HG02571 (cell line): ENCODE measurements around the gene SPPL2C.

Experiments
- ATAC-seq: cut with Tn5 transposase; IDR thresholded peaks from one replicate; pipeline ENCODE4 v1.9.1; 2021; ENCODE audit warnings: mild to moderate bottlenecking, moderate library complexity; ENCODE audit not compliant: unreplicated experiment

Gene SPPL2C, protein sequence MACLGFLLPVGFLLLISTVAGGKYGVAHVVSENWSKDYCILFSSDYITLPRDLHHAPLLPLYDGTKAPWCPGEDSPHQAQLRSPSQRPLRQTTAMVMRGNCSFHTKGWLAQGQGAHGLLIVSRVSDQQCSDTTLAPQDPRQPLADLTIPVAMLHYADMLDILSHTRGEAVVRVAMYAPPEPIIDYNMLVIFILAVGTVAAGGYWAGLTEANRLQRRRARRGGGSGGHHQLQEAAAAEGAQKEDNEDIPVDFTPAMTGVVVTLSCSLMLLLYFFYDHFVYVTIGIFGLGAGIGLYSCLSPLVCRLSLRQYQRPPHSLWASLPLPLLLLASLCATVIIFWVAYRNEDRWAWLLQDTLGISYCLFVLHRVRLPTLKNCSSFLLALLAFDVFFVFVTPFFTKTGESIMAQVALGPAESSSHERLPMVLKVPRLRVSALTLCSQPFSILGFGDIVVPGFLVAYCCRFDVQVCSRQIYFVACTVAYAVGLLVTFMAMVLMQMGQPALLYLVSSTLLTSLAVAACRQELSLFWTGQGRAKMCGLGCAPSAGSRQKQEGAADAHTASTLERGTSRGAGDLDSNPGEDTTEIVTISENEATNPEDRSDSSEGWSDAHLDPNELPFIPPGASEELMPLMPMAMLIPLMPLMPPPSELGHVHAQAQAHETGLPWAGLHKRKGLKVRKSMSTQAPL

DNA sequence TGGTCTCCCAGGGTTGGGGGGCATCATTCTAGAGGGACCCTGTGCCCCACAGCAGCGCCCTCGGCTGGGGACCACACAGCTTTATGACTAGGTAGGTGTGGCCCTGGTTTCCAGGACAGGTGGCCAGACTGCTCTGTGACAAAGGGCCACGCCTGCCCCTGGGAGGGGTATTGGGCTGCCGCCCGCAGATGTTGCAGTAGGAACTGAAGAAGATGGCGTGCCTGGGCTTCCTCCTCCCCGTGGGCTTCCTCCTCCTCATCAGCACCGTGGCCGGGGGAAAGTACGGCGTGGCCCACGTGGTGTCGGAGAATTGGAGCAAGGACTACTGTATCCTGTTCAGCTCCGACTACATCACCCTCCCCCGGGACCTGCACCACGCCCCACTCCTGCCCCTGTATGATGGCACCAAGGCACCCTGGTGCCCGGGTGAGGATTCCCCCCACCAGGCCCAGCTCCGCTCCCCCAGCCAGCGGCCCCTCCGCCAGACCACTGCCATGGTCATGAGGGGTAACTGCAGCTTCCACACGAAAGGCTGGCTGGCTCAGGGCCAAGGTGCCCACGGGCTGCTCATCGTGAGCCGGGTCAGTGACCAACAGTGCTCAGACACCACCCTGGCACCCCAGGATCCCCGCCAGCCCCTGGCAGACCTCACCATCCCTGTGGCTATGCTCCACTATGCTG, at the start of gene SPPL2C:
SPPL2C (plus strand) TSS at position 187 of the 681 bp plus-strand sequence; CDS start at position 213, 26 bp downstream.
- ATAC-seq = no peak

DNA sequence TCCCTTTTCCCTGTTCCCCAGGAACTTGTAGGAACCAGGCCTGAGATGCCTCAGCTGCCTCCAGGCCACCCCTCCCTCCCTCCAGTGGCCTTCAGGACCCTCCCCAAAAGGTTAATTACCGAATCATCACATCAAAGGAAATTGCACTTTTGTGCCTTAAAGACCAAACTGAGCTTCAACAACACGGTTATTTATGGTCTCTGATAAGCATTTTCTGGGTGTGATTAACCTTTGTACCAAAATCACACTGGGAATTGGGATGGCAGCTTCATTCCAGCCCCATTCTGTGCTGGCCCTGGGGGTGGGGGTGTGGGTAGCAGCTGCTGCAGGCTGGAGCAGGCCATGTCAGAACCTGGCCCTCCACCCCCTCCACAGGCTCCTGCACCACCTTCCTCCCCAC, 43.9 kb upstream of the SPPL2C start:
- ATAC-seq = no peak

DNA sequence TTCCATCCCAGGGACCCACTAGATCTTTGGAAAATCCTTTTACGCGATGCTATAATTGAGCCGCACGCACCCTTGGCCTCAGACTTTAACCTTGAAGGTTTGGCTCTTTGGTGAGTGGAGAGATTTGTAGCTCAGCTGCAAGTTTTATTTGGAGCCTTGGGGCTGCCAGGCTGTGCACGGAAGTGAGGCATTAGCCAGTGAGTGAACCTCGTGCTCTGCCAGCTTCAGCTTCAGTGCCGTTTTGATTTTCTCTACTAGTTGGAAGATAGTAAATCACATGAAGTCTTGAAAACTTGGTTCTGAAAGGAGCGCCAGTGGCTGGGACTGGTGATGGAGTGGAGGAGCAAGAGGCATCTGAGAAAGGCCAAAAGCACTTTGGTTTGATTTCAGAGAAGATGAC, 43.3 kb upstream of the SPPL2C start:
- ATAC-seq = no peak

DNA sequence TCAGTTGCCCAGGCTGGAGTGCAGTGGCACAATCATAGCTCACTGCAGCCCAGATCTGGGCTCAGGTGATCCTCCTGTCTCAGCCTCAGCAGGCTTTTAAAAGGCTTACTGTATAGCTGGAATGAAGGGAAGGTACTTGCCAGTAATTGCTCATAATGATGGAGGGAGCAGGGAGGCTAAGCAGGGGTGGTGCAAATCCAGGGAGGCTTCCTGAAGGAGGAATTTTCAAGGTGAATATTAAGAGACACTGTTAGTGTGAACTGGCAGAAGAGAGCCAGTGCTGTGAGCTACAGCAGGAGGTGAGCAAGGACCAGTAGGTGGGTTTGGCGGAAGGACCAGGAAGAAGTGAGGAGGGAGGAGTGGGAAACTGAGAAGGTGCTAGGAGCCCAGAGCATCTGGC, 35.8 kb upstream of the SPPL2C start:
- ATAC-seq = no peak

DNA sequence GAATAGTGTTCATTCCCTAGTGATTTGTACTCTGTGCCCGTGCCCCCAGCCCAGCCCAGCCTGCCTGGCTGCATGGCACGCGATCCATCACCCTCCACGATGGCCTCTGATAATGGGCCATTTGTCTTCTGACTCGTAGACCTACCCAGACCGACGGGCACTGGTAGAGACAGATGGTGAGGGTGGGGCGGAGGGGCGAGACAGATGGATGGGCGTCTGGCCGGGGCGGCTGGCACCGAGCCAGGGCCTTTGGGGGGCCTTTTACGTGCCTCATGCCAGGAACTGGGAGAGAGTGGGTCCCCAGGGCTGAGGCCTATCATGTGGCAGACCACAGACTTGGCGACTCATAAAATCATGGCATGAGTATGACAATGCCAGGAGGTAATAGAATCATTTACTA, 35.2 kb upstream of the SPPL2C start:
- ATAC-seq = no peak

DNA sequence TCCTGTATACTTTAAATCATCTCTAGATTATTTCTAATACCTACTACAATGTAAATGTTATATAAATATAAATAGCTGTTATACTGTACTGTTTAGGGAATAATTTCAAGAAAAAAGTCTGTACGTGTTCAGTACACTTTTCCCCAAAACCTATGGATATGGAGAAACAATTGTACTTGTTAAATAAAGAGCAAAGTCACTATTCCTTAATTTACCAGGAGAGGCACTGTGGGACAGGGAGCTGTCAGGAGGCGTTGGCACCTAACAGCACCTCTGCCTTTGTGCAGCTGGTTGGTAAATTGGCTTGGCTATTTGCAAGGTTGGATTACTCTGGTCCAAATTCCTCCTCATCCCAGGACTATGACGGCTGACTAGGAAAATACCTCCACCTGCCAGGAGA, 32.6 kb upstream of the SPPL2C start:
- ATAC-seq = no peak

DNA sequence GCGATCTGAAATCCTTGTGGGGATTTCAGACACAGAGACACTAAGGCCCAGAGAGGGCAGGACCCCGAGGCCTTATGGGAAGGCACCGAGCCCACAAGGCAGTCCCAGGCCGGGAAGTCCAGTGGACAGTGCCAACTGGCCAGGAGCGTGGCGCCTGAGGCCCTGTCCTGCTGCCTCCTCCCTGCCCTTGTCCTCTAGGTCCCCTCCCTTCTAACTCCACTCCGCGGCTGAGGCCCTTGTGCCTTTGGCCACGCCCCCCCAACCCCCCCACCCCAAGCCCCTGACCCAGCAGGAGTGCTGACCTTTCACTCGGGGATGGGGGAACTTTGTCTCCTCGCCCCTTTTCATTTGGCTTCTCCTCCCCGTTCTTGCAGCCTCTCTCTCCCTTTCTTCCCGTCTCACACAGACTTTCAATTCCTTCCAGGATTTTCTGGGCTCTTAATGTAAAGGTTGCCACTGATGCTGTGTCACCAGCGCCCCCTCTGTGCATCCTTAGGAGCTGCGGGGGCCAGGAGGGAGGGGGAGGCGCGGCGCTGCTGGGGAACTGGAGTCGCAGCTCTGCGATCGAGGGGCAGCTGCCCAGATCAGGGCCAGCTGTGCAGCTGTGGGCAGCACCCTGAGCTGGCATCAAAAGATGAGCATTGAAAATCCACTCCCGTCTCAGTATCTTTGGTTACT, 31.5 kb upstream of the SPPL2C start:
- ATAC-seq = no peak

DNA sequence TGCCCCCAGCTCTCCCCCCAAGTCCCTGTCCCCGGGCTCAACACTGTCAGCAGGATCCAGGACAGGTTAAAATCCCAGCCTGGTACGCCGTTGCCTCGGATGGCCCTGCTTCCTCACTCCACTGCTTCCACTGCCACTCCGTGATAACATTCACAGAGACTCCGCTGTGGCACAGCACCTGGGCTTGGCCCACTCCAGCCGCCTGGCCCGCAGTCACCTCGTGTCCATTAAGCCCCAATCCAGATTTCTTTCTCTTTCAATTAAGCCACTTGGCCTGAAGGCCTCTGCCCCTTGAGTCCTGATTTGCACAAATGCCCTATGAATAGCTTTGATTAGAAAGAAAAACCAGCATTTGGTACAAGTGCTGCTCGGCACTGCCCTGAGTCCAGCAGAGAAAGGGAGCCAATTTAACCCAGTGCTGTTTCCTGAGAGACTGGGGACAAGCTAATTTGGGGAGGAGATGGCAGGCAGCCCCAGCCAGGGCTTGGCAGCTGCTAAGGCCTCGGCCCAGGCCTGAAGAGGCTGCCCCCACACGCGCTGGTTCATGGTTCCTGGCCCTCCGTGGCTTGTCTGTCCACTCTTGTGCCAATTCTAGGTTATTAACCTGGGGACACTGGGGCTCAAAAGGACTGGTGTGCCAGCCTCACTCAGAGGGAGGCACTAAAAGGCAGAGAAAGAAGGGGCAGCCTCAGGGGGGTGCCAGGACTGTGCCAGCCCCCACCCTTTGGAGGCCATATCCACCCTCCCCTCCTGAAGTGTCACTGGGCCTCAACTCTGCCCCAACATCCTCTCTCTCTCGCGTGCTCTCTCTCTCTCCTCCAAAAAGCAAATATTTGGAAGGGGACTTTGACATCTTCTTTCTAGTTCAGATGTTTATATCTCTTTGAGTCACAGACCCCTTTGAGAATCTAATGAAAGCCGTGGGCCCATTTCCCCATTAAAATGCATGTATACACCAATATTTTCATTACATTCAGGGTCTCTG, 29.8 kb upstream of the SPPL2C start:
- no peak for ATAC-seq

DNA sequence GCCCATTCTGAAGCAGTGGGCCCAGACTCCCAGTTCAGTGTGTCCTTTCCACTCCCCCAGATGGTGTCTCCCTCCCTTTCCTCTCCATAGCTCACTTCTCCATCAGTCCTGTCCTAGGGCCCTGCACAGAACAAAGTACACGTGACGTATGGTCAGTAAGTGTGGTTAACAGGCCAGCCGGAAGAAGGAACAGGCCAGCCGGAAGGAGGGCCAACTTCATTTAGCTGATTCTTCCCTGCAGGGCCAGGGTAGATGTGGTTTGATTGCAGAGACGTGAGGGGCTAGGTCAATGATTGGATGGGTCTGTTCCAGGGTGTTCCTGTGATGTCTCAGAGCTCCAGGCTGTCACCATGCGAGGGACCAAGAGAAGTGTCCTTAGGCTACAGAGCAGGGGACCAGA, 28.9 kb upstream of the SPPL2C start:
- no peak for ATAC-seq

DNA sequence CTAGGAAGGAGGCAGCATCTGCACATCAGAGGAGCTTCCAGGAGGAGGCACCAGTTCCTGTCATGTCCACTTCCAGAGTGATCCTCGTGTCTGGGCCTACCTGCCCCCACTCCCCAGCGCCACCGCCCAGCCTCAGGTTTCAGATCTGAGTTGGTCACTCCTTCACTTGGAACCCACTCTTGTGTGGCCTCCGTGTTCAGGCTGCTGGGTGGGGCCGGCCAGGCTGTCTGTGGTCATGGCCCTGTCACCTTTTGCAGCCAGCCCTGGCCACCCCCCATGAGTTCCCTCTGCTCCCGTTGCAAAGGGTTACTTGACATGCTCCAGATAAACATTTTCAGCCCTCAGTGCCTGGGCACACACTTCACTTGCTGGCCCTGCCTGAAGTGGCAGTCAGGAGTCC, 26.6 kb upstream of the SPPL2C start:
- ATAC-seq = no peak

DNA sequence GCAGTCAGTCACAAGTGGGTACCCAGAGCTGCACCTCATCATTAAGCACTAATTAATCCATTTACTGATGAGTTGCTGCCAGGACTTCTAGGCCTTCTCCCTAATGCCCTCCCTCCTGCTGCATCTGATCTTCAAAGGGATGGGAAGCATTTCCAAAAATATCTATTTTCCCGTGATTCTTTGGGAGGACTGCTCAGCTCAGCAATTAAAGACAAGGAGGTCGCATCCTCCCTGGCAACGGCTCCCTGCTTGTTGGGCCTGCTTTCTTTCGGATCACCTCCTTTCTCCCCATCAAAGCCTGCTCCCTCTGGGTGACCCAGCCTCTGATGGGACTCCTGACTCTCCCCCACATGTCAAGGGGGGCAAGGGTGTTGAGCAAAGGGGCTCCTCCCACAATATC, 26.0 kb upstream of the SPPL2C start:
- no peak for ATAC-seq

DNA sequence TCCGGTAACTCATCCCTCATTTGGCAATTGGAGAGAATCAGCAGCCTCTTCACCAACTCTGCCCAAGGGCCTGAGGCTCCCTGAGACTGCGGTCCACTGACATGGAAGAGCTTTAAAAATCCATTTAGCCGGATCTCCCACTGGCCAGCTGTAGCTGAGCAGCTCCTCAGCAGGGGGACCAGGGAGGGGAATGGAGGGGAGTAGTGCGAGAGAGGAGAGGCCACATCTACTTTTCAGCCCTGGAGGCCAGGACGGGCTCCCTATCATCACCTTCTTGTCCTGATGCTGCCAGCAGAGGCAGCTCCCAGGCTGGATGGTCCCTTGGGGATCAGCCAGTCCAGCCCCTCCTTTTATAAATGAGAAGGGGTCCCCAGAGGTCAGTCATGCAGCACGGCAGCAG, 25.0 kb upstream of the SPPL2C start:
- ATAC-seq = no peak

DNA sequence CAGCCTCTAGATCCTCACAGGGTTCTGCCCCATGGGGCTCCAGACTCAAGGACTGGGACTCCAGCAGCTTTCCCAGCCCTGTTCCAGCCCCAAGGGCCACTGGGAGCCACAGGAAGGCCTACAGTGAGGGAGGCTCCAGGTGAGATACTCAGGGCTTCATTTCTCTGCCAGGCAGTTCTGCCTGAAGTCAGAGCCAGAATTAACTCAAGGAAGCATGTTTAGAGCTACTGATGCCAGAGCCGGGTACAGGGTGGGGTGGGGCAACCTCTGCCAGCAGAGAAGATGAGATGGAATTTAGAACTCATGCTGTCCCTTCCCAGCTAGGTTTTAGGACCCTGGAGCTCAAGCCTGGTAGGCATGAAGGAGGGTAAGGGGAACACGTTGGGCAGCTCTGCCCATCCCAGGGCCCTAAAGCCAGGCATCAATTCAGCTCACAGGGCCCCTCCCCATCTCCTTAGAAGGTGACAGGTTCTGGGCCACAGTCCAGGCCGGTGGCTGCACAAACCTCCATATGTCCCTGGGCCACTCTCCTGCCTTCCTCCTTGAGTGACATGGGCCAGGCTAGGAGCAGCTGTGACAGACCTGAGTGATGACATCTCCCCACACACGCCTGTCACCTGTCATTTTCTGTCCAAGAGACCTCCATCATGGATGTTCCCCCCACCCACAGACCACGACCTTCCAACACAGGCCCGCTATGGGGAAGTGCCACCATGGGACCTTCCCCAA, 24.5 kb upstream of the SPPL2C start:
- no peak for ATAC-seq

DNA sequence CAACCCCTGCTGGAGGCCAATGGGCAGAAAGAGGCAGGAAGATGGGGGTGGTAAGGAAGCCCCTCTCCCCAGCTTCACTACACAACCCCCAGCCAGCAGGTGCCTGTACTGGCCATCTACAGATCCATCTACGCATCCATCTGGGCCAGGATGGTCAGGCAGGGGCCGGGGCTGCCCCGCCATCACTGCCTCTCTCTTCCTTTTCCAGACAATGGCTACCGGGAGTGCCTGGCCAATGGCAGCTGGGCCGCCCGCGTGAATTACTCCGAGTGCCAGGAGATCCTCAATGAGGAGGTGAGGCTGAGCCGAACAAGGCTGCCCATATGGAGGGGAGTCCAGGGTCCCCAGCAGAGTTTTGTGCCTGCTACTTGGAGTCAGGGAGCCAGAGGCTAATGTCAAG, 23.5 kb upstream of the SPPL2C start:
- no peak for ATAC-seq

DNA sequence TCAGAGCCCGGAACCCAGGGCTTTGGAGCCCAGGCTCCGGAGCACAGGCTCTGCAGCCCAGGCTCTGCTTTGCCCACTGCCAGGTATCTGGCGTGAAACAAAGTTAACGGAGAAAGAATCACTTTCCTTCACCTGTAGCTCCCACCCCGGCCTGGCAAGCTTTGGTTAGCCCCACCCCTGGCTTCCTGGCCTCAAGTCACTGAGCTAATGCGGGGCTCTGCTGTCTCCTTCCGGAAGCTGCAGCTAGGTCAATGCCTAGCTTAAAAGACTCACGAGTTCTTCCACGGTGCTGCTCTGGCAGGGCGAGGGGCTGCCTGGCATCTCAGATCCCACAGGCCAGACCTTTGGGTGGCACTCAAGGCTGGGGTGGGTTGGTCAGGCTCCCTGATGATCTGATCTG, 21.1 kb upstream of the SPPL2C start:
- no peak for ATAC-seq

DNA sequence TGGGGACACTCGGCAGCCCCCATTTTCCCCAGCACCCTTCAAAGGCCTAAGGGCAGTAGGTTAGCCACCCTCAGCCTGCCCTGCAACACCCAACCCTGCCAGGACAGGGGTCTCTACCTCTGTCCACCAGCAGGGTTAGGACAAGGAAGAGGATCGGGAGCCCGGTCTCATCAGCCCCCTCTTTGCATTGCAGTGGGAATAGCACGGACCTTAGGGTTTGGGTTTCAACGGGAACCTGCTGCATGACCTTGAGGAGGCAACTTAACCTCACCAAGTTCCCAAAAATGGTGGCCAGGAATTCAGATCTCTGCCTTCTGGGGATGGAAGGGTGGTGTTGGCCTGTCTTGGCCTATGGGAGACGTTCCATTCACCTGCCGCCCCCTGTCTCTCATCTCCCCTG, 20.2 kb upstream of the SPPL2C start:
- no peak for ATAC-seq

DNA sequence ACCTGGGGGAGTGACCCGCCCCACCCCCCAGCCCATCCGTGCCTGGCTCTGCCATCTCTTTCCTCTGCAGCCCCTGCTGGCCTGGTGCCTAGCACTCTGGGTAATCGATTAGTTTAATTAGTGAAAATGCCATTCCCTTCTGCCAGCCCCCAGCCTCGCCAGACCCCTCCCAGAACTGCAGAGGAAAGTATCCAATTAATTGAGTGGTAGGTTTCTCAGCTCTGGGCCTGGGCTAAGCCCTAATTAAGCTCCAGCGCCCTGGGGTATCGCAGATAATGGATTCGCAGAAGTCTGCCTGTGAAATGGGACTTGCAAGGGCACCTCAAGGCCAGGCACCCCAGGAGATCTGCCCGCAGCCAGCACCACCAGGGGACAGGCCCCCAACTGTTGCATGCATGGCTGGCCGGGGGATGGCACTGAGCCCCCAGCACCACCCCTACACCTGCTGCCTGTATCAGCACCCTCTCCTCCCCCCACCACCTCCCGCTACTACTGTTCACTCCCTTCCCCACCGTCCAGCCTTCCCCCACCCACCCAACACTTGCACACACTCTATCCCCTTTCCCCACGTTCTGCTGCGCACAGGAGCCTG, 19.7 kb upstream of the SPPL2C start:
- ATAC-seq = no peak

DNA sequence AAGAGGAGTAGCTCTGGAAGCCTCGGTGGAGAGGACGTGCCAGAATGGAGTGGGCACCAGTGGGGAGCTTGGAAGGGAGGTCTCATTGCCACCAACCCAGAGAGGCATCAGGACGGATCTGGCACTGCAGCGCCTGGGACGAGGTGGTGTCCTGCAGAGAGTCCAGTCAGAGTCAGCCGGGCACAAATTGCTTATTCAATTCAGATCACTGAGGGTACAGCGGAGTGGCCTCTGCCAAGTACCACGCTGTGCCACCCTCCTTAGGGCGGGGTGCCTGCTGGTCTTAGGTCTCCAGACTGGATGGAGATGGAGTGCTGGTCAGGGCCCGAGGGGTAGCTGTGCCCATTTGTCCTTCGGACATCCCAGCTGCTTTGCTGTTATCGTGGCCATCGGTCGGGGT, 18.9 kb upstream of the SPPL2C start:
- no peak for ATAC-seq

DNA sequence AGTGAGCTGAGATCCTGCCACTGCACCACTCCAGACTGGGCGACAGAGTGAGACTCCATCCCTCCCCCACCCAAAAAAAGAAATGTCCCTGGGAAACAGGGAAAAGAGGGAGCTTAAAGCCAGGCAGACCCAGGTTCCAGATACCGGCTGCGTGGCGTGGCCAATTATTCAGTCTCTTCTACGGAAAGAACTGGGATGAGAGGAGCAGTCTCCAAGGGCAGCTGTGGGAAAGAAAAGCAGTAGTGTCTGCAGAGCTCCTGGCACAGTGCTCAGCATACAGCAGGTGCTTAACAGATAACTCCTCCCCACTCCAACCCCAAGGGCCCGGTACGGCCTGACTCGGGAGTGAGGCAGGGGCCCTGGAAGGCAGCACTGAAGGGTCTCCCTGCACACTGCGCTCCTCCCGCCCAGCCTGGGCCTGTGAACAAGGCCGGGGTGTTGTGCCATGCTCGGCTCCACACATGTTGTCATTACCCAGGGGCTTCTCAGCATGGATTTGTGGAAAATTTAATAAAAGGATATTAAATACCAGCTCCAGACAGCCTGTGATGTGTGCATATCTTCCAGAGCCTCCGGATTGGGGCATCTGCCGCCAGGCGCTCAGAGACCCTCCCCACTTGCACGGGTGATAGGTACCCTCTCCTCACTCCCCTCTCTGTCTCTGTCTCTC, 17.6 kb upstream of the SPPL2C start:
- ATAC-seq = no peak
